ENCODE data around the gene EPB41L2.

Gene EPB41L2

GRCh38 chr6:130965656-130966055 lies 97.4 kb downstream of the EPB41L2 start:
- H3K4me3 ChIP-seq (ENCODE audit: low read depth, low read length) = no peak overlapping the region
- TF ChIP-seq CTCF (IDR thresholded peaks at IDR 0.05; ENCODE audit: borderline replicate concordance, insufficient read depth, low read depth, low read length) = no peak

GRCh38 chr6:130964808-130965604 lies 98.0 kb downstream of the EPB41L2 start:
- H3K4me3 ChIP-seq (ENCODE audit: low read depth, low read length) = no peak overlapping the region
- no peak for TF ChIP-seq CTCF (IDR thresholded peaks at IDR 0.05; ENCODE audit: borderline replicate concordance, insufficient read depth, low read depth, low read length)

GRCh38 chr6:130964289-130964688 lies 98.8 kb downstream of the EPB41L2 start:
- no peak overlapping the region for H3K4me3 ChIP-seq (ENCODE audit: low read depth, low read length)
- no peak for TF ChIP-seq CTCF (IDR thresholded peaks at IDR 0.05; ENCODE audit: borderline replicate concordance, insufficient read depth, low read depth, low read length)

GRCh38 chr6:130962966-130963365 lies 100.1 kb downstream of the EPB41L2 start:
- no peak overlapping the region for H3K4me3 ChIP-seq (ENCODE audit: low read depth, low read length)
- TF ChIP-seq CTCF (IDR thresholded peaks at IDR 0.05; ENCODE audit: borderline replicate concordance, insufficient read depth, low read depth, low read length) = no peak

- TF ChIP-seq CTCF (IDR thresholded peaks at IDR 0.05; ENCODE audit: borderline replicate concordance, insufficient read depth, low read depth, low read length) = no peak
- H3K4me3 ChIP-seq (ENCODE audit: low read depth, low read length) = no peak overlapping the region
Observed at GRCh38 chr6:130961148-130961547, 101.9 kb downstream of the EPB41L2 start.

GRCh38 chr6:130959951-130960350 lies 103.1 kb downstream of the EPB41L2 start:
- TF ChIP-seq CTCF (IDR thresholded peaks at IDR 0.05; ENCODE audit: borderline replicate concordance, insufficient read depth, low read depth, low read length) = no peak
- H3K4me3 ChIP-seq (ENCODE audit: low read depth, low read length) = no peak overlapping the region

GRCh38 chr6:130958468-130958867 lies 104.6 kb downstream of the EPB41L2 start:
- TF ChIP-seq CTCF (IDR thresholded peaks at IDR 0.05; ENCODE audit: borderline replicate concordance, insufficient read depth, low read depth, low read length) = no peak
- H3K4me3 ChIP-seq (ENCODE audit: low read depth, low read length) = no peak overlapping the region

Data from GM12875 (cell line).